HG02973 (cell line): ENCODE measurements around the gene WWOX.

ENCODE experiments used
- ATAC-seq: cut with Tn5 transposase; IDR thresholded peaks from one replicate; pipeline ENCODE4 v1.9.1; 2021; ENCODE audit warnings: moderate library complexity; ENCODE audit not compliant: unreplicated experiment

The WWOX gene

GRCh38 chr16:78326731-78327130 lies 227.3 kb downstream of the WWOX start:
- no peak for ATAC-seq

- ATAC-seq = no peak
Observed at GRCh38 chr16:78331731-78332130, 232.3 kb downstream of the WWOX start.

- ATAC-seq = no peak
Observed at GRCh38 chr16:78333808-78334207, 234.4 kb downstream of the WWOX start.

GRCh38 chr16:78340590-78340989 lies 241.1 kb downstream of the WWOX start:
- ATAC-seq = no peak

- ATAC-seq = no peak
Observed at GRCh38 chr16:78348068-78348467, 248.6 kb downstream of the WWOX start.

- ATAC-seq = no peak
Observed at GRCh38 chr16:78348886-78349285, 249.4 kb downstream of the WWOX start.

- ATAC-seq = no peak
Observed at GRCh38 chr16:78352184-78352583, 252.7 kb downstream of the WWOX start.

GRCh38 chr16:78353640-78354275 lies 254.3 kb downstream of the WWOX start:
- no peak for ATAC-seq

GRCh38 chr16:78362524-78363135 lies 263.2 kb downstream of the WWOX start:
- ATAC-seq = no peak

- no peak for ATAC-seq
Observed at GRCh38 chr16:78363843-78364555, 264.5 kb downstream of the WWOX start.

GRCh38 chr16:78364556-78364880 lies 265.1 kb downstream of the WWOX start:
- ATAC-seq = no peak

GRCh38 chr16:78365366-78365765 lies 265.9 kb downstream of the WWOX start:
- no peak for ATAC-seq

- no peak for ATAC-seq
Observed at GRCh38 chr16:78368121-78369102, 269.0 kb downstream of the WWOX start.

- ATAC-seq = no peak
Observed at GRCh38 chr16:78372277-78372676, 272.8 kb downstream of the WWOX start.

GRCh38 chr16:78375055-78375679 lies 275.7 kb downstream of the WWOX start:
- ATAC-seq = no peak

GRCh38 chr16:78376452-78376851 lies 277.0 kb downstream of the WWOX start:
- ATAC-seq = no peak

- no peak for ATAC-seq
Observed at GRCh38 chr16:78377312-78377711, 277.9 kb downstream of the WWOX start.

- no peak for ATAC-seq
Observed at GRCh38 chr16:78381060-78381459, 281.6 kb downstream of the WWOX start.

- ATAC-seq = no peak
Observed at GRCh38 chr16:78383118-78383517, 283.7 kb downstream of the WWOX start.

GRCh38 chr16:78385086-78385805 lies 285.8 kb downstream of the WWOX start:
- ATAC-seq = no peak
